SHP77 treated with DMSO at 0.1 percent for 48 hours (cell line): Measurements from ENCODE around the gene PRSS50.
"Not testable (repeated sequence)": the region's sequence is repeated elsewhere in the genome, so short reads cannot be mapped to it uniquely, and the experiment has no call there.

Experiments
- DNase-seq: peaks from one replicate; lab custom pipeline; 2025; lab: John Stamatoyannopoulos, UW

Gene PRSS50

GRCh38 chr3:46708401-46709156, 9.1 kb downstream of the PRSS50 start:
- DNase-seq = no peak

DNA sequence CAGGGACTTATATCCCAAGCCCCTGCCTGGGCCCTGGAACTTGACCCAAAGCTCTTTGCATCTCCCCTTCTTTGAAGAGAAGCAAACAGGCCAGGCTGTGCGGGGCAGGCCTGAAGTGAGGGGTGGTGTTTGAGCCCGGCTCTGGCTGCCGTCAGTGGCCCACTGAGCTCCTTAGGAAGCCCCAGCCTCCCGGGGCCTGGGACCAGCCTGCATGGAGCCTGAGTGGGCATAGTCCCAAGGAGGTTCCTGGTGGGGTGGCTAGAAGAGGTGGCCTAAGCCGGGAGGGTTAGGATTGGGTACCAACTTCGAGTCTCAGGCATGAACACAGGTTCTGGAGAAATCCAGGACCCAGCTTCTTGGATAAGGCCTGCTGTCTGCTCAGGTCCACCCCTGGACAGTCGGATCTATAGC, 10.1 kb downstream of the PRSS50 start:
- no peak for DNase-seq

DNA sequence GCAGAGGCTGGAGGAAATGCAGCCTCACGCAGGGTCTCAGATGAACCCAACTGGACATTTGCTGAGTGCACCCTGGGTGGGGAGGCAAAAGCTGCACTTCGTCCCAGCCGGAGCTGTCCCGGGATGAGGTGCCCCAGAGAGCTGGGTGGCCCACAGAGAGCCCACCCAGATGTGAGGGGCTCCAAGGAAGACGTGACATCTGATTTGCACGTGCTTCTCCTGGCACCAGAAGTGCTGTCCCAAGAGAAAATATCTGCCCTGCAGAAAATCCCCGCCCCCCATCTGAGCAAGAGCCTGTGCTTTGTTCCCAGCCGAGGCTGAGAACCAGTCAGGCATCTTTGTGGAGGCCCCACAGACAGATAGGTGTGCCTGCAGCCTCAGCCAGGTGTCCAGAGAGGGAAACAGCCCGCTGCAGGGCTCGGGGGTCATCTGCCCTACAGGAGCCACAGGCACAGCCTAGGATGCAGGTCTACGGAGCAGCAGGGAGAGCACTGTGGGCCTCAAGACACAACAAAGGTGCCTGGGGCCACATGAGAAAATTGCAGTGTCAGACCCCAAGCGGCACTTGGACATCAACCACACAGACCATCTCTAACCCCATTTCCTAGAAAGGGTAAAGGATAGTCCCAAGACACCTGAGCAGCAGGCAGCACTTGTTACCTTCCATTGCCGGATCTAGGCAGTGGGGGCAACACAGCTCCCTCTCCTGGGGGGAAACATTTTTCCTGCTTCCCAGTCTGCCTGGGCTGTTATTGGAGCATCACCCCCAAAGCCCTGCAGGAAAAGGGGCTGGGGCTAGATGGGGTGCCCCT, 10.7 kb downstream of the PRSS50 start:
- no peak for DNase-seq

DNA sequence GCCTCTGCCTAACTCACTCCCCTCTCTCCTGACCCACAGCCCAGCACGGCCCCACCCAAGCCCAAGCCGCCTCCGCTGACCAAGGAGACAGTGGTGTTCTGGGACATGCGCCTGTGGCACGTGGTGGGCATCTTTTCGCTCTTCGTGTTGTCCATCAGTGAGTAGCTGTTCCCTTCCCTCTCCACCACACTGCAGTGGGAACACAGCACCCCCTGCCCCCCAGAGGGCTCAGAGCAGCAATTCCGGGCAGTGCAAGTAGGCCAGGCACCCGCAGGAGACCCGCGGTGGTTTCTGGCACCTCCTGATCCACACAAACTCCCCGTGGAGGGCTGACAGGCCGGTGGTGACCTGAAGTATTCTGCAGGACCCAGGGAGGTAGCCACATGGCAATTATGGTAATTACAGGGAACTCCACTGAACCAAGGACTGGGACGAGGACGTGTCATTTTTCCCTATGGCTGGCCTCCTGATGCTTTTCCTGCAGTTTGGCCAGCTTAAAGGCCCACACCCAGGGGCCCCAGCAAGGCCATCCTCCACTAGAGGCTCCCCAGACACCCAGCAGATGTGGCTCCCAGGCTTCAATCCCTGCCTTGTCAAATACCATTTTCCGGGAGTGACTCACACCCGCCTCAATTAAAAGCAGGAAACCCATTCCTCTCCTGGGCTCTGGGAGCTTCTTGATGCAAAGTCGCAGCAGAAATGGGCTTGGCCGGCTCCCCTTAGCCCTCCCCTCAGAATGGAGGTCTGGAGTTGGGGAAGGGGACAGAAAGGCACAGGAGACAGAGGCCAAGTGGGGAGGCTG, 11.7 kb downstream of the PRSS50 start:
- DNase-seq = no peak

DNA sequence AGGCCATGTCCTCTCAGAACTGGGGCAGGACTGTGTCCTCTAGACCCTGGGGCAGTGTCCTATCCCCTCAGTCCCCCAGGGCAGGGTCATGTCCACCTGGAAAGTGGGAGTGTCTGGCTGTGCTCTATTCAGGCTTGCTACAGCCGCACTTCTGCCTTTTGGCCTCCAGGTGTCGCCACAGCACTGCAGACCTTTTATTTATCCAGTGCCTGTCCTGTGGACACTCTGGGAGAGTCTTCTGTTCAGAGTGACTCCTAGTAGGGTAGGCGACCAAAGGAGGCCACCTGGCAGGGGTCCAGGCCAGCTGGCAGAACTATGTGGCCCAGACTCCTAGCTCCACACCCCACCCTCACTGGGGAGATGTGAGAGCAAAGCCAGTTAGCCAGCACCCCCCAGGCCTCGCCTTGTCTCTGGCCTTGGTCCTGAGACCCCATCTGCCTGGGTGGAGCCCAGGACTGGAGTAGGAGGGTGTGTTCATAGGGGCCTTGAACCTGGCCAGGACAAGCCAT, 12.6 kb downstream of the PRSS50 start:
- DNase-seq = peak; percentile 34

DNA sequence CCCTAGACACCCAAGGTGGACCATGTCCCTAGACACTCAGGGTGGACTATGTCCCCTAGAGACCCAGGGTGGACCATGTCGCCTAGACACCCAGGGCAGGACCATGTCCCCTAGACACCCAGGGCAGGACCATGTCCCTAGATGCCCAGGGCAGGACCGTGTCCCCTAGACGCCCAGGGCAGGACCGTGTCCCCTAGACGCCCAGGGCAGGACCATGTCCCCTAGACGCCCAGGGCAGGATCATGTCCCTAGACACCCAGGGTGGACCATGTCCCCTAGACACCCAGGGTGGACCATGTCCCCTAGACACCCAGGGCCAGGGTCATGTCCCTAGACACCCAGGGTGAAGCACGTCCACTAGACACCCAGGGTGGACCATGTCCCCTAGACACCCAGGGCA, 13.3 kb downstream of the PRSS50 start:
- DNase-seq = not testable (repeated sequence)

DNA sequence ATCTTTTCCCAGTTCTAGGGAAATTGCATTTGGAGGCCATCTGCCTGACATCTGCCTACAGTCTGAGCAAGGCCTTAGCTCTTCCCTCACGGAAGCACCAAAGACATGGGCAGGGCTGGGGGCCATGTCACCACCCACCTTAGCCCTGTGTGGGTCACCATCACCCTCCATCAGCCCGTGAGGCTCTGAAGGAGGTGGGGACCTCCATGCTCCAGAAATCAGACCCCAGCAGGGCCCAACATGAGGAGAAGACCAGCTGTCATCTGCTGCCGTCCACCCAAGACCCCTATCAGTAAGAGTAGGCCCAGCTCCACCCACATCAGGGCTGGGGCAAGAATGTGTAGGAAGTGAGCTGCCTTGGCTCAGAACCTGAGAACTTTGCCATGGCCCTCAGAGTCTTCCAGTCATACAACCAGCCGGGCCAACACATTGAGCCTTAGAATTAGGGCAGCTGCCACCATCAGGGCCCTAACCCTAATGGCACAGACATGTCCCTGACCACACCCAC, 14.6 kb downstream of the PRSS50 start:
- no peak for DNase-seq

GRCh38 chr3:46702246-46703012, 15.2 kb downstream of the PRSS50 start:
- DNase-seq = no peak

- no peak for DNase-seq
These were observed 16.3 kb downstream of the PRSS50 start, which contains the start of gene TMIE for GRCh38 chr3:46701181-46701939. TSS of gene TMIE (plus strand) at chr3:46701392. CDS start at chr3:46701488, 96 bp downstream.

DNA sequence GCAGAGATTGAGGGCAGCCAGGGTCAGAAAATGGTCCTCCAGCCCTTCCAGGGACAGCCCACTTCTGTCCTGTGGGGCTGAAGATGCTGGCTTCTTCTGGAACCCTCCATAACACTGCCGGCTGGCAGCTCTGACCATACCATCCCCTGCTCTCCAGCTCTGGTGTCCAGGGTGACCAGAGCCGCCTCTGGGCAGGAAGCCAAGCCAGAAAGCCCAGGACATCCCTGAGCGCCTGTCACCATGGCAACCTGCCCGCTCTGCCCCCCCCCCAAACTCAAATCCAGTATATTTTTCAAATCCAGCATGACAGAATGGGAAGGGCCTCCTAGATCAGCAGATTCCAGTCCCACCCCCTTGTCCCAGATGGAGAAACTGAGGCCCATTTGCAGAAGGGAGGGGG, 16.9 kb downstream of the PRSS50 start:
- peak; percentile 12 for DNase-seq

GRCh38 chr3:46699676-46700523, 17.8 kb downstream of the PRSS50 start:
- DNase-seq = no peak

GRCh38 chr3:46695962-46696894, 21.4 kb downstream of the PRSS50 start:
- no peak for DNase-seq

DNA sequence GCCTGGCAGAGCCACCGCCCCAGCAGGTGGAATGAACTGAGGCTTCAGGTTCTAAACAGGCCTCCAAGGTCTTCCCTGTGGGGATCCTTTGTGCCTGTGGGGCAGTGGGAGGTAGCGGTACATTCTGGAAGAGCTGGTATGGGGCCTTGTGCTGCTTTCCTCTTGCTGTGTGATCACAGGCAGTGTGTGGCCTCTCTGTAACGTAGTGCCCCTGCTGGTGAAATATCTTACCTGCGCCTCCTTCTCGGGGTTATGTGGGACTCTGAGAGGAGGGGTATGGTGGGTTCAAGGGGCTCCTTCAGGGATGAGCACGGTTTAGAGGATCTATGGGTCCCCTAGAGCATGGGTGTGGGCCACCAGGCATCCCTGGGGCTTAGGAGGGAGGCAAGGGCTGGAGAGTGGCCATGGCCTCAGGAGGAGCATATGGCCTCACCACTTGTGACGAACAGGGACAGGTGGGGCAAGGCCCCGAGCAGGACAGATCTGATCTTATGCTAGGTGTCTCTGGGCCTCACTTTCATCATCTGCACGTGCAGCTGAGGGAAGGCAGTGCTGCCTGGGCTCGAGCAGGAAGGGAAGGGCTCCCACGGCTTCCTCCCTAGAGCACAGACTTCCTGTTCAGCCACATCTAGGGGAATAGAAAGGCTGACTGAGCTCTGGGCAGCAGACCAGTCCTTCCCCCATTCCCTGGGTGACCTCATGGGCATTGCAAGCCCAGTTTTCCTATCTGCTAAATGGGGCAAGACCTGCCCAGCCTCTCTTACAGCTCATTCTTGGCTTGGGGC, 22.3 kb downstream of the PRSS50 start:
- DNase-seq = no peak

- no peak for DNase-seq
These were observed 23.1 kb downstream of the PRSS50 start for GRCh38 chr3:46694520-46694919.

DNA sequence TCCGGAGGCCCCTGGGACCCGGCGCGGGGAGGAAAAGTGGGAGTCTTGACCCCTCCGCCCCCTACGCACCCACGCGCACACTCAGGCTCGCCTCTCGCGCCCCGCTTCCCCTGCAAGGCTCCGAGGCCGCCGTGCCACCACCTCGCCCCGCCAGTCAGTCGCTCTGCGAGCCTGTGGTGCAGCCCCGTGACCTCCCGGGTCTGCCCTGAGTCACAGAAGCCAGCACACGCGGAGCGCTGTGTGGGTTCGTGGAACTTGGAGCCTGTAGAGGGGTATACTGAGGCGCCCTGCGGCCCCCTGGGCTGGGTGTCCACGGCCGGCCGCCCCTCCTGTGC, 23.8 kb downstream of the PRSS50 start:
- no peak for DNase-seq

- DNase-seq = no peak
These were observed 24.4 kb downstream of the PRSS50 start, which contains the start of gene ALS2CL for GRCh38 chr3:46693038-46693891. TSS of gene ALS2CL (minus strand) at chr3:46693679. CDS start at chr3:46689440, 4,239 bp downstream.

- DNase-seq = no peak
These were observed 25.1 kb downstream of the PRSS50 start for GRCh38 chr3:46692566-46692990.
